ENCODE results near the gene CISH.

Gene CISH

DNA sequence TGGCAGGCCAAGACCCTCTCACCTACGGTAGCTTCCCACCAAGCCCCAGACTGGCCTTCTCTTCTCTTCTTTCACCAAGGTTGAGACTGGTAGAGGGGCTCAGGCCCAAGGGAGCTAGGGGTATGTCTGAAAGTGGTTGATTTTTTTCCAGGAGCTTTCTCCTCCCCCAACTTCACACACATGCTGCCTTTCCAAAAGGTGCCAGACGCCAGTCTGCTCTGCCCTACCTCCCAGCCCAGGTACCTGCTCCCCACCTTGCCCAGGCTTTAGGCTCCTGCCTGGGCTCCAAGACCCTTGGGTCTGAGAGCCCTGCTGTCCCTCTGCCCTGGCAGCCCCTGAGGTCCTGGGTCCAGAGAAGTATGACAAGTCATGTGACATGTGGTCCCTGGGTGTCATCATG lies 33.8 kb upstream of the CISH start:
- H3K4me3 ChIP-seq (replicated peaks; ENCODE audit: insufficient read depth, low read length) = no peak overlapping the region
- no peak overlapping the region for H3K27ac ChIP-seq (replicated peaks)
- no peak for DNase-seq (ENCODE audit: low read depth in 1 of 2, low spot score in 1 of 2)
- H3K27me3 ChIP-seq (ENCODE audit: insufficient read depth, poor library complexity, severe bottlenecking) = no peaks in the 10 kb centered on the region
- TF ChIP-seq, protein P1, sequence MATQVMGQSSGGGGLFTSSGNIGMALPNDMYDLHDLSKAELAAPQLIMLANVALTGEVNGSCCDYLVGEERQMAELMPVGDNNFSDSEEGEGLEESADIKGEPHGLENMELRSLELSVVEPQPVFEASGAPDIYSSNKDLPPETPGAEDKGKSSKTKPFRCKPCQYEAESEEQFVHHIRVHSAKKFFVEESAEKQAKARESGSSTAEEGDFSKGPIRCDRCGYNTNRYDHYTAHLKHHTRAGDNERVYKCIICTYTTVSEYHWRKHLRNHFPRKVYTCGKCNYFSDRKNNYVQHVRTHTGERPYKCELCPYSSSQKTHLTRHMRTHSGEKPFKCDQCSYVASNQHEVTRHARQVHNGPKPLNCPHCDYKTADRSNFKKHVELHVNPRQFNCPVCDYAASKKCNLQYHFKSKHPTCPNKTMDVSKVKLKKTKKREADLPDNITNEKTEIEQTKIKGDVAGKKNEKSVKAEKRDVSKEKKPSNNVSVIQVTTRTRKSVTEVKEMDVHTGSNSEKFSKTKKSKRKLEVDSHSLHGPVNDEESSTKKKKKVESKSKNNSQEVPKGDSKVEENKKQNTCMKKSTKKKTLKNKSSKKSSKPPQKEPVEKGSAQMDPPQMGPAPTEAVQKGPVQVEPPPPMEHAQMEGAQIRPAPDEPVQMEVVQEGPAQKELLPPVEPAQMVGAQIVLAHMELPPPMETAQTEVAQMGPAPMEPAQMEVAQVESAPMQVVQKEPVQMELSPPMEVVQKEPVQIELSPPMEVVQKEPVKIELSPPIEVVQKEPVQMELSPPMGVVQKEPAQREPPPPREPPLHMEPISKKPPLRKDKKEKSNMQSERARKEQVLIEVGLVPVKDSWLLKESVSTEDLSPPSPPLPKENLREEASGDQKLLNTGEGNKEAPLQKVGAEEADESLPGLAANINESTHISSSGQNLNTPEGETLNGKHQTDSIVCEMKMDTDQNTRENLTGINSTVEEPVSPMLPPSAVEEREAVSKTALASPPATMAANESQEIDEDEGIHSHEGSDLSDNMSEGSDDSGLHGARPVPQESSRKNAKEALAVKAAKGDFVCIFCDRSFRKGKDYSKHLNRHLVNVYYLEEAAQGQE (IDR thresholded peaks at IDR 0.05; ENCODE audit: insufficient replicate concordance, low read depth) = no peak
- no peak for TF ChIP-seq SPI1 (IDR thresholded peaks at IDR 0.05; ENCODE audit: borderline replicate concordance, low read depth)

DNA sequence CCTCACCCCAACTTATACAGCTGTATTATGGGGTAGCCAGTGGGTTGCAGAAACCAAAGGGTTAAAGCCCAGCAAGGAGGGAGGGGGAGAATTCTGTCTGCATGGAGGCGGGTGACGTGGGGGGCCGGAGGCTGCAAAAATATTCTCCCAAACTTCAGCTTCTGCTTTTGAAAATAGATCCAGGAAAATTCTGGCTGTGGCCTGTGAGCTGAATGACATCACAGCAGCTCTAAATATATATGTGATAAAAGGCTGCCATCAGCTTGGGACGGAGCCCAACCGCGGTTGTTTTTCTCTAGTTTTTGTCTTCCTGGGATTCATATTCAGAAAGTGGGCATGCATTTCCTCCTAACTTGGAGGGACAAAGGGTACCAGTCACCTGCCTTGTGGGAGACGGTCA lies 33.0 kb upstream of the CISH start:
- DNase-seq (ENCODE audit: low read depth in 1 of 2, low spot score in 1 of 2) = no peak
- Histone ChIP-seq H3K4me3 (replicated peaks; ENCODE audit: insufficient read depth, low read length) (no peak overlapping the region), H3K27me3 (ENCODE audit: insufficient read depth, poor library complexity, severe bottlenecking) (no peaks in the 10 kb centered on the region), H3K27ac (replicated peaks) (no peak overlapping the region)
- TF ChIP-seq POLR2AphosphoS5 (IDR thresholded peaks at IDR 0.05; ENCODE audit: low read depth) = no peak
- no peak for TF ChIP-seq GABPA (IDR thresholded peaks at IDR 0.05; ENCODE audit: low read depth)
- TF ChIP-seq, protein P1 (IDR thresholded peaks at IDR 0.05; ENCODE audit: insufficient replicate concordance, low read depth) = no peak
- TF ChIP-seq SPI1 (IDR thresholded peaks at IDR 0.05; ENCODE audit: borderline replicate concordance, low read depth) = no peak
- TF ChIP-seq, protein P2, sequence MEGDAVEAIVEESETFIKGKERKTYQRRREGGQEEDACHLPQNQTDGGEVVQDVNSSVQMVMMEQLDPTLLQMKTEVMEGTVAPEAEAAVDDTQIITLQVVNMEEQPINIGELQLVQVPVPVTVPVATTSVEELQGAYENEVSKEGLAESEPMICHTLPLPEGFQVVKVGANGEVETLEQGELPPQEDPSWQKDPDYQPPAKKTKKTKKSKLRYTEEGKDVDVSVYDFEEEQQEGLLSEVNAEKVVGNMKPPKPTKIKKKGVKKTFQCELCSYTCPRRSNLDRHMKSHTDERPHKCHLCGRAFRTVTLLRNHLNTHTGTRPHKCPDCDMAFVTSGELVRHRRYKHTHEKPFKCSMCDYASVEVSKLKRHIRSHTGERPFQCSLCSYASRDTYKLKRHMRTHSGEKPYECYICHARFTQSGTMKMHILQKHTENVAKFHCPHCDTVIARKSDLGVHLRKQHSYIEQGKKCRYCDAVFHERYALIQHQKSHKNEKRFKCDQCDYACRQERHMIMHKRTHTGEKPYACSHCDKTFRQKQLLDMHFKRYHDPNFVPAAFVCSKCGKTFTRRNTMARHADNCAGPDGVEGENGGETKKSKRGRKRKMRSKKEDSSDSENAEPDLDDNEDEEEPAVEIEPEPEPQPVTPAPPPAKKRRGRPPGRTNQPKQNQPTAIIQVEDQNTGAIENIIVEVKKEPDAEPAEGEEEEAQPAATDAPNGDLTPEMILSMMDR (IDR thresholded peaks at IDR 0.05; ENCODE audit: insufficient read depth, low read length) = no peak

DNA sequence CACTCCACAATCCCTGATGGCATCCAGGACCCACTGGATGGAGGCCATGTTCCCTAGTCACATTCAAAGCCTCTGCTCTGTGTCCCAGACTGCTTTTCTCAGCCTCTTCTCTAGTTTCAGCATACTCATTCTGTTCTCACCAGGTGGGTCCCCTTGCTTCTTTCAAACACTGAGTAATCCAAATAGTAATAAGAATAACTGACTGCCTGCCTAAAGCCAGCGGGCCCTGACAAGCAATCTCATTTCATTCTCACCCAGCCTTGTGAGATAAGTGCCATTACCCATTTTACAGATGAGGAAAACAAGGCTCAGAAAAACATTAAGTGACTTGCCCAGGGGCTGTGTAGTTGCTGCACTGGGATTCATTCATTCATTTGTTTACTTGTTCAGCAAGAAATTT lies 30.8 kb upstream of the CISH start:
- H3K4me3 ChIP-seq (replicated peaks; ENCODE audit: insufficient read depth, low read length) = no peak overlapping the region
- H3K27me3 ChIP-seq (ENCODE audit: insufficient read depth, poor library complexity, severe bottlenecking) = no peaks in the 10 kb centered on the region
- DNase-seq (ENCODE audit: low read depth in 1 of 2, low spot score in 1 of 2) = no peak
- no peak overlapping the region for H3K27ac ChIP-seq (replicated peaks)
- TF ChIP-seq POLR2AphosphoS5 (IDR thresholded peaks at IDR 0.05; ENCODE audit: low read depth) (no peak), GABPA (IDR thresholded peaks at IDR 0.05; ENCODE audit: low read depth) (no peak)
- TF ChIP-seq, protein P1 (IDR thresholded peaks at IDR 0.05; ENCODE audit: insufficient replicate concordance, low read depth) = no peak
- TF ChIP-seq, protein P2 (IDR thresholded peaks at IDR 0.05; ENCODE audit: insufficient read depth, low read length) = no peak

DNA sequence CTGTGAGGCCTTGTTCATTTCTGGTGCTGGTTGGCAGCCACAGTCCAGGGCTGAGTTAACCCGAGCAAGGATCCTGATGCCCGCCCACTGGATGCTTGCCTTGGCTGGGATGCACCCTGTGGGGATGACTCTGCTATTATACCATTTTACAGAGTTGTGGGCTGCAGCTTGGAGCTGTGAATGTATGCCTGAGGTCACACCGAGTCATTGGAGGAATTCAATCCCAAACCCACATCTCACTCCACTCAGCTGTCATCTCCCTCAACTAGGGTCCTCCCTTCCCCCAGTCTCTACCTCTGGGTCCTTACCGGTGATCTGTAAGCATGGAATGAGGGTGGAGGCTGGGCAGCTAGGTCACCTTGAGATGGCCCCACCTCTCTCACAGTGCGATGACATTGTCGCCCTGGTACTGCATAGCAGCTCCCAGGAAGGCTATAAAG lies 27.5 kb upstream of the CISH start:
- no peak for DNase-seq (ENCODE audit: low read depth in 1 of 2, low spot score in 1 of 2)
- Histone ChIP-seq H3K27ac (replicated peaks) (no peak overlapping the region), H3K27me3 (ENCODE audit: insufficient read depth, poor library complexity, severe bottlenecking) (no peaks in the 10 kb centered on the region), H3K4me3 (replicated peaks; ENCODE audit: insufficient read depth, low read length) (no peak overlapping the region)
- TF ChIP-seq, protein P1 (IDR thresholded peaks at IDR 0.05; ENCODE audit: insufficient replicate concordance, low read depth) = no peak
- no peak for TF ChIP-seq POLR2AphosphoS5 (IDR thresholded peaks at IDR 0.05; ENCODE audit: low read depth)
- no peak for TF ChIP-seq SPI1 (IDR thresholded peaks at IDR 0.05; ENCODE audit: borderline replicate concordance, low read depth)
- TF ChIP-seq GABPA (IDR thresholded peaks at IDR 0.05; ENCODE audit: low read depth) = no peak
- TF ChIP-seq, protein P2 (IDR thresholded peaks at IDR 0.05; ENCODE audit: insufficient read depth, low read length) = no peak

Data from HL-60 (cell line).